IMR-90 (cell line): ENCODE data around the gene USB1. TPM values are rescaled to one million over a fixed set of nuclear protein-coding genes. Genes with fewer than 3 reads are reported as not detected.

Experiments
- ATAC-seq: fragments of 200-7000 bp; cut with Tn5 transposase; 2 replicates; pipeline ENCODE4 v1.9.1; 2020; ENCODE audit warnings: low read depth, mild to moderate bottlenecking, moderate library complexity
- BruUV-seq: library from RNA; stranded (reverse); fragments of 400-500 nt; replicated peaks from 2 replicates; lab custom pipeline; 2021; lab: Mats Ljungman, UMichigan
- CTCF ChIA-PET: fragments of 300-600 bp; formaldehyde crosslinking; extraction: SDS; loops from one replicate; lab custom pipeline; 2021; ENCODE audit warnings: antibody characterized with exemption; lab: Yijun Ruan, JAX
- POLR2A ChIA-PET: fragments of 300-600 bp; sonication (Branson Sonifier 250); formaldehyde crosslinking; loops from one replicate; lab custom pipeline; 2022; ENCODE audit warnings: antibody characterized with exemption; ENCODE audit not compliant: unreplicated experiment; lab: Charles Lee
- DNase-seq: peaks from one replicate; pipeline ENCODE4 v3.0.0; 2013
- H2AFZ ChIP-seq: replicated peaks from 2 replicates; pipeline ENCODE3; 2013; ENCODE audit warnings: low read length, mild to moderate bottlenecking; ENCODE audit not compliant: poor library complexity
- H2AK5ac ChIP-seq: 2 replicates; pipeline ENCODE4 v1.6.1; 2013; ENCODE audit warnings: low read depth, low read length, inconsistent platforms
- H2AK9ac ChIP-seq: replicated peaks from 2 replicates; pipeline ENCODE3; 2013; ENCODE audit warnings: mild to moderate bottlenecking, low read depth, low read length, moderate library complexity; ENCODE audit not compliant: poor library complexity
- H2BK120ac ChIP-seq: 2 replicates; pipeline ENCODE4 v1.6.1; 2013; ENCODE audit warnings: low read depth, low read length, inconsistent platforms
- H2BK15ac ChIP-seq: 3 replicates; pipeline ENCODE4 v1.6.1; 2013; ENCODE audit warnings: low read depth, low read length, inconsistent platforms
- H2BK20ac ChIP-seq: 2 replicates; pipeline ENCODE4 v1.6.1; 2013; ENCODE audit warnings: low read depth, mild to moderate bottlenecking, inconsistent platforms, low read length, moderate library complexity
- H2BK5ac ChIP-seq: 2 replicates; pipeline ENCODE4 v1.6.1; 2013; ENCODE audit warnings: mild to moderate bottlenecking, low read depth, low read length, inconsistent platforms; ENCODE audit not compliant: poor library complexity, severe bottlenecking
- H3K14ac ChIP-seq: replicated peaks from 2 replicates; pipeline ENCODE4 v1.6.1; 2013; ENCODE audit warnings: low read depth, low read length, inconsistent platforms
- H3K18ac ChIP-seq: 2 replicates; pipeline ENCODE4 v1.6.1; 2013; ENCODE audit warnings: low read depth, low read length, control low read depth
- H3K23ac ChIP-seq: 2 replicates; pipeline ENCODE4 v1.6.1; 2013; ENCODE audit warnings: low read depth, low read length, inconsistent platforms
- H3K27ac ChIP-seq: 2 replicates; pipeline ENCODE4 v1.5.1; 2013; ENCODE audit warnings: mild to moderate bottlenecking, control low read depth, low read length; ENCODE audit not compliant: insufficient read depth
- H3K27me3 ChIP-seq: 2 replicates; pipeline ENCODE4 v1.6.1; 2013; ENCODE audit warnings: low read length; ENCODE audit not compliant: control insufficient read depth, insufficient read depth
- H3K36me3 ChIP-seq: 2 replicates; pipeline ENCODE4 v1.6.1; 2013; ENCODE audit warnings: low read length, mixed read lengths; ENCODE audit not compliant: control insufficient read depth, insufficient read depth
- H3K4ac ChIP-seq: 2 replicates; pipeline ENCODE4 v1.6.1; 2013; ENCODE audit warnings: low read depth, low read length, inconsistent platforms
- H3K4me1 ChIP-seq: 2 replicates; pipeline ENCODE4 v1.6.1; 2013; ENCODE audit warnings: low read length, mixed read lengths; ENCODE audit not compliant: control insufficient read depth, insufficient read depth
- H3K4me2 ChIP-seq: 2 replicates; pipeline ENCODE4 v1.6.1; 2013; ENCODE audit warnings: low read depth, mild to moderate bottlenecking, control low read depth, low read length, moderate library complexity
- H3K4me3 ChIP-seq: 2 replicates; pipeline ENCODE4 v1.5.1; 2013; ENCODE audit warnings: low read depth, mild to moderate bottlenecking, control low read depth, low read length, moderate library complexity; ENCODE audit not compliant: insufficient read depth
- H3K56ac ChIP-seq: 2 replicates; pipeline ENCODE4 v1.6.1; 2013; ENCODE audit warnings: low read length, inconsistent platforms; ENCODE audit not compliant: insufficient read depth; ENCODE audit errors: extremely low read depth
- H3K79me1 ChIP-seq, 2 experiments: 2 replicates each; pipeline ENCODE4 v1.6.1; 2013; ENCODE audit warnings: low read length in 2 of 2, inconsistent platforms in 1 of 2, low read depth in 1 of 2
- H3K9ac ChIP-seq: 2 replicates; pipeline ENCODE4 v1.6.1; 2013; ENCODE audit warnings: low read depth, low read length, control low read depth
- H3K9me1 ChIP-seq: 2 replicates; pipeline ENCODE4 v1.6.1; 2013; ENCODE audit warnings: low read length, inconsistent platforms; ENCODE audit not compliant: insufficient read depth
- H3K9me3 ChIP-seq: 2 replicates; pipeline ENCODE4 v1.6.1; 2013; ENCODE audit warnings: low read length; ENCODE audit not compliant: control insufficient read depth, insufficient read depth
- H4K20me1 ChIP-seq: 2 replicates; pipeline ENCODE4 v1.6.1; 2013; ENCODE audit warnings: low read length, inconsistent platforms; ENCODE audit not compliant: insufficient read depth
- H4K5ac ChIP-seq: 2 replicates; pipeline ENCODE4 v1.6.1; 2013; ENCODE audit warnings: mild to moderate bottlenecking, low read depth, low read length, control low read depth
- H4K8ac ChIP-seq, 2 experiments: 2 replicates each; pipeline ENCODE4 v1.6.1; 2013; ENCODE audit warnings: low read depth in 2 of 2, low read length in 2 of 2, control low read depth in 1 of 2, inconsistent platforms in 1 of 2
- H4K91ac ChIP-seq: 2 replicates; pipeline ENCODE4 v1.6.1; 2013; ENCODE audit warnings: low read depth, low read length, inconsistent platforms; ENCODE audit not compliant: insufficient read depth
- BHLHE40 ChIP-seq: fragments of 150-350 bp; IDR thresholded peaks from 2 replicates; pipeline ENCODE4 v1.6.1; 2016; ENCODE audit warnings: mild to moderate bottlenecking, low read depth, low read length
- CEBPB ChIP-seq: IDR thresholded peaks from 2 replicates; pipeline ENCODE4 v1.6.1; 2012; ENCODE audit warnings: low read depth, low read length, improper control_type of control experiment
- CHD1 ChIP-seq: IDR thresholded peaks from 2 replicates; pipeline ENCODE4 v1.6.1; 2012; ENCODE audit warnings: low read depth, low read length, improper control_type of control experiment
- FOS ChIP-seq: fragments of 150-350 bp; IDR thresholded peaks from 2 replicates; pipeline ENCODE4 v1.6.1; 2016; ENCODE audit warnings: low read depth, low read length
- MAFK ChIP-seq: IDR thresholded peaks from 2 replicates; pipeline ENCODE4 v1.6.1; 2012; ENCODE audit warnings: low read depth, low read length, improper control_type of control experiment
- MAZ ChIP-seq: IDR thresholded peaks from 2 replicates; pipeline ENCODE4 v1.6.1; 2012; ENCODE audit warnings: low read depth, mild to moderate bottlenecking, low read length, improper control_type of control experiment, moderate library complexity, borderline replicate concordance
- MXI1 ChIP-seq: IDR thresholded peaks from 2 replicates; pipeline ENCODE4 v1.6.1; 2012; ENCODE audit warnings: low read depth, mild to moderate bottlenecking, low read length, moderate library complexity, borderline replicate concordance
- NFE2L2 ChIP-seq: fragments of 150-350 bp; IDR thresholded peaks from 2 replicates; pipeline ENCODE4 v1.6.1; 2016; ENCODE audit warnings: low read depth, mild to moderate bottlenecking, low read length
- POLR2A ChIP-seq: IDR thresholded peaks from 2 replicates; pipeline ENCODE4 v1.6.1; 2012; ENCODE audit warnings: mild to moderate bottlenecking, low read depth, low read length
- RAD21 ChIP-seq: IDR thresholded peaks from 2 replicates; pipeline ENCODE4 v1.6.1; 2012; ENCODE audit warnings: low read length, improper control_type of control experiment
- RCOR1 ChIP-seq: IDR thresholded peaks from 2 replicates; pipeline ENCODE4 v1.6.1; 2012; ENCODE audit warnings: mild to moderate bottlenecking, low read length, improper control_type of control experiment; ENCODE audit not compliant: insufficient replicate concordance
- RFX5 ChIP-seq: IDR thresholded peaks from 2 replicates; pipeline ENCODE4 v1.8.0; 2012; ENCODE audit warnings: low read depth, mild to moderate bottlenecking, low read length, moderate library complexity
- SMC3 ChIP-seq: fragments of 150-350 bp; IDR thresholded peaks from 2 replicates; pipeline ENCODE4 v1.6.1; 2016; ENCODE audit warnings: low read depth, mild to moderate bottlenecking, antibody characterized with exemption, low read length, moderate library complexity
- WGBS, 2 experiments: methylation state at CpG; one replicate each; pipeline versions ENCODE4 v1.1.5 to v1.1.7; 2013; ENCODE audit warnings: missing lambda C conversion rate in 2 of 2; ENCODE audit not compliant: insufficient read length in 1 of 2; ENCODE audit errors: extremely low coverage in 2 of 2; 5-methylcytosine and 5-hydroxymethylcytosine counted together
- dilution Hi-C: fragments of 300-500 bp; cut with HindIII; formaldehyde crosslinking; loops from one replicate; pipeline ENCODE4 v1.14.3; 2018; ENCODE audit warnings: low sequenced_read_pairs; ENCODE audit not compliant: unreplicated experiment
- in situ Hi-C: fragments of 300-500 bp; cut with MboI; formaldehyde crosslinking; loops from 3 replicates; pipeline ENCODE4 v1.14.3; 2019; ENCODE audit warnings: low sequenced_read_pairs, inconsistent platforms, mixed read lengths
- intact Hi-C: fragments of 100-400 bp; cut with micrococcal nuclease; formaldehyde crosslinking; loops from 2 replicates; pipeline ENCODE4 v1.10.0; 2022
- polyA plus RNA-seq, 3 experiments: library from polyadenylated mRNA; depleted of rRNA; stranded (reverse); fragments of >200 nt; gene quantifications; 2 replicates each; pipeline ENCODE4 v1.2.3, GENCODE V29; 2012; ENCODE audit warnings: low replicate concordance in 1 of 3
- total RNA-seq: library from RNA; depleted of rRNA; stranded (reverse); fragments of >200 nt; gene quantifications from 2 replicates; pipeline ENCODE4 v1.2.3, GENCODE V29; 2012
- TF ChIP-seq, protein P1 (sequence below): conservative IDR thresholded peaks from 2 replicates; pipeline ENCODE4 v1.5.1; 2012; ENCODE audit warnings: mild to moderate bottlenecking, low read depth, low read length, improper control_type of control experiment
- TF ChIP-seq, protein P2 (sequence below): fragments of 150-350 bp; IDR thresholded peaks from 2 replicates; pipeline ENCODE4 v1.6.1; 2016; ENCODE audit warnings: low read depth, mild to moderate bottlenecking, low read length, moderate library complexity, borderline replicate concordance
- TF ChIP-seq, protein P3 (sequence below): fragments of 150-350 bp; IDR thresholded peaks from 2 replicates; pipeline ENCODE4 v1.6.1; 2017; ENCODE audit warnings: mild to moderate bottlenecking, antibody characterized with exemption, low read length, low read depth

USB1 gene
- total and polyA plus RNA-seq, 2 of the 4 experiments (the other 2 are of a cell fraction): 45.9 to 94.9 TPM

DNA sequence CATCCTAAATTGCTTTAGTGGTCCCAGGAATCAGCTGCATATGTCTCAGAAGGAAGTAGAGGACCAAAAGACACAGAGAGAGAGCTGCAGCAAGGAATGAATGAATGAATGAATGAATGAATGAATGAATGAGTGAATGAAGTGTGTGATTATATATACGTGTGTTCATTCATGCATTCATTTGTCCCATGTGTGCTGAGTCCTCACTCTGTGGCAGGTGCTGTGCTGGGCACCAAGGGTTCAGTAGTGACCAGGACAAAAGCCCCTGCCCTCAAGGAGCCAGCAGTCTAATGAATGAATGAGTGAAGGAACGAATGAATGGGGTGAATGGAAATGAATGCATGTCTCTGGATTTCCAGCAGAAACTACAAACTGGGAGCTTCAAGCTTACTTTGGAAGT, 39.7 kb upstream of the USB1 start:
- BruUV-seq: no TSS peak
- no peak overlapping the region for H4K8ac ChIP-seq
- no peak overlapping the region for H3K4ac ChIP-seq
- H3K36me3 ChIP-seq: no peaks in the 10 kb centered on the region
- ChIA-PET CTCF (interaction anchor here (0.6 kb wide), 1 partner anchor 209 kb away, joined by 3 read pairs; no protein-coding TSS in a partner anchor), POLR2A (no interaction called here)
- H3K23ac ChIP-seq: no peak overlapping the region
- DNase-seq (no peak), ATAC-seq (no peak)
- 33% methylated on average over 1 of the region's 2 CpGs; no CpG with 5 or more reads in 1 of the 2 experiments for WGBS, 2 experiments
- no peak overlapping the region for H2AFZ ChIP-seq
- no peak overlapping the region for H2AK9ac ChIP-seq
- no peak overlapping the region for H2BK15ac ChIP-seq
- H3K4me3 ChIP-seq: no peak overlapping the region
- dilution Hi-C loops (no loop called here), in situ Hi-C loops (no loop called here), intact Hi-C loops (no loop called here)
- no peak overlapping the region for H2BK20ac ChIP-seq
- peaks cover 53% of the 10 kb centered on the region for H3K27me3 ChIP-seq
- H4K91ac ChIP-seq: no peak overlapping the region
- H3K27ac ChIP-seq: no peak overlapping the region
- H3K14ac ChIP-seq: no peak overlapping the region
- H3K4me2 ChIP-seq: no peak overlapping the region
- H3K9me3 ChIP-seq: no peaks in the 10 kb centered on the region
- no peak overlapping the region for H2AK5ac ChIP-seq
- TF ChIP-seq RFX5 (no peak), SMC3 (no peak), CEBPB (no peak), RCOR1 (no peak), RAD21 (no peak), FOS (no peak), MAZ (no peak), MXI1 (no peak), NFE2L2 (no peak), BHLHE40 (no peak), MAFK (no peak), POLR2A (no peak), CHD1 (no peak)
- TF ChIP-seq, protein P1, sequence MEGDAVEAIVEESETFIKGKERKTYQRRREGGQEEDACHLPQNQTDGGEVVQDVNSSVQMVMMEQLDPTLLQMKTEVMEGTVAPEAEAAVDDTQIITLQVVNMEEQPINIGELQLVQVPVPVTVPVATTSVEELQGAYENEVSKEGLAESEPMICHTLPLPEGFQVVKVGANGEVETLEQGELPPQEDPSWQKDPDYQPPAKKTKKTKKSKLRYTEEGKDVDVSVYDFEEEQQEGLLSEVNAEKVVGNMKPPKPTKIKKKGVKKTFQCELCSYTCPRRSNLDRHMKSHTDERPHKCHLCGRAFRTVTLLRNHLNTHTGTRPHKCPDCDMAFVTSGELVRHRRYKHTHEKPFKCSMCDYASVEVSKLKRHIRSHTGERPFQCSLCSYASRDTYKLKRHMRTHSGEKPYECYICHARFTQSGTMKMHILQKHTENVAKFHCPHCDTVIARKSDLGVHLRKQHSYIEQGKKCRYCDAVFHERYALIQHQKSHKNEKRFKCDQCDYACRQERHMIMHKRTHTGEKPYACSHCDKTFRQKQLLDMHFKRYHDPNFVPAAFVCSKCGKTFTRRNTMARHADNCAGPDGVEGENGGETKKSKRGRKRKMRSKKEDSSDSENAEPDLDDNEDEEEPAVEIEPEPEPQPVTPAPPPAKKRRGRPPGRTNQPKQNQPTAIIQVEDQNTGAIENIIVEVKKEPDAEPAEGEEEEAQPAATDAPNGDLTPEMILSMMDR: no peak
- TF ChIP-seq, protein P2, sequence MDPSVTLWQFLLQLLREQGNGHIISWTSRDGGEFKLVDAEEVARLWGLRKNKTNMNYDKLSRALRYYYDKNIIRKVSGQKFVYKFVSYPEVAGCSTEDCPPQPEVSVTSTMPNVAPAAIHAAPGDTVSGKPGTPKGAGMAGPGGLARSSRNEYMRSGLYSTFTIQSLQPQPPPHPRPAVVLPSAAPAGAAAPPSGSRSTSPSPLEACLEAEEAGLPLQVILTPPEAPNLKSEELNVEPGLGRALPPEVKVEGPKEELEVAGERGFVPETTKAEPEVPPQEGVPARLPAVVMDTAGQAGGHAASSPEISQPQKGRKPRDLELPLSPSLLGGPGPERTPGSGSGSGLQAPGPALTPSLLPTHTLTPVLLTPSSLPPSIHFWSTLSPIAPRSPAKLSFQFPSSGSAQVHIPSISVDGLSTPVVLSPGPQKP: no peak
- TF ChIP-seq, protein P3, sequence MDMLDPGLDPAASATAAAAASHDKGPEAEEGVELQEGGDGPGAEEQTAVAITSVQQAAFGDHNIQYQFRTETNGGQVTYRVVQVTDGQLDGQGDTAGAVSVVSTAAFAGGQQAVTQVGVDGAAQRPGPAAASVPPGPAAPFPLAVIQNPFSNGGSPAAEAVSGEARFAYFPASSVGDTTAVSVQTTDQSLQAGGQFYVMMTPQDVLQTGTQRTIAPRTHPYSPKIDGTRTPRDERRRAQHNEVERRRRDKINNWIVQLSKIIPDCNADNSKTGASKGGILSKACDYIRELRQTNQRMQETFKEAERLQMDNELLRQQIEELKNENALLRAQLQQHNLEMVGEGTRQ: no peak
- H3K79me1 ChIP-seq: no peaks in the 10 kb centered on the region
- H2BK5ac ChIP-seq: no peak overlapping the region
- no peaks in the 10 kb centered on the region for H3K4me1 ChIP-seq
- no peak overlapping the region for H3K9ac ChIP-seq
- no peak overlapping the region for H2BK120ac ChIP-seq
- H4K5ac ChIP-seq: no peak overlapping the region
- H4K20me1 ChIP-seq: no peaks in the 10 kb centered on the region
- no peaks in the 10 kb centered on the region for H3K9me1 ChIP-seq
- no peak overlapping the region for H3K18ac ChIP-seq
- no peak overlapping the region for H3K56ac ChIP-seq
